Right lobe of liver (tissue), 6 donors: Measurements from ENCODE around the gene ENTHD1. TPM values are rescaled to one million over a fixed set of nuclear protein-coding genes. Genes with fewer than 3 reads are reported as not detected.
A peak's percentile ranks its signal among the peaks of the same experiment; 100 is the strongest.
"Not testable (repeated sequence)": the region's sequence is repeated elsewhere in the genome, so short reads cannot be mapped to it uniquely, and the experiment has no call there.

Experiments
- ATAC-seq, 4 donors: fragments of 200-7000 bp; cut with Tn5 transposase; one replicate each; pipeline ENCODE4 v1.9.1; 2020; ENCODE audit warnings: mild to moderate bottlenecking in 4 of 4, moderate library complexity in 4 of 4
- DNase-seq, 3 donors: peaks; one replicate each; pipeline ENCODE4 v3.0.0-alpha.2; 2020
- H3K27ac ChIP-seq, 3 donors: fragments of 200-600 bp; one replicate each; pipeline ENCODE4 v1.8.0; 2022
- H3K27me3 ChIP-seq, 2 donors: fragments of 200-600 bp; one replicate each; pipeline ENCODE4 v1.8.0; 2022
- H3K36me3 ChIP-seq, 4 donors: fragments of 200-600 bp; sonication (generic) in 1 of 4; one replicate each; pipeline versions ENCODE4 v1.5.1 to v1.8.0; 2017 to 2022; ENCODE audit warnings: control low read depth in 1 of 4
- H3K4me1 ChIP-seq, 4 donors: fragments of 200-600 bp; sonication (generic) in 1 of 4; one replicate each; pipeline versions ENCODE4 v1.5.1 to v1.8.0; 2017 to 2022; ENCODE audit warnings: control low read depth in 1 of 4
- H3K4me3 ChIP-seq, 3 donors: fragments of 200-600 bp; one replicate each; pipeline ENCODE4 v1.8.0; 2022
- H3K9me3 ChIP-seq, 4 donors: fragments of 200-600 bp; sonication (generic) in 1 of 4; one replicate each; pipeline versions ENCODE4 v1.5.1 to v1.8.0; 2017 to 2022; ENCODE audit warnings: control low read depth in 1 of 4
- CTCF ChIP-seq, 4 donors: fragments of 200-600 bp in 3 of 4; fragments of 450-650 bp in 1 of 4; IDR thresholded peaks; one replicate each; pipeline versions ENCODE4 v1.5.1 to v1.8.0; 2016 to 2022; ENCODE audit warnings: antibody characterized with exemption in 4 of 4, mild to moderate bottlenecking in 2 of 4
- POLR2A ChIP-seq: fragments of 450-650 bp; IDR thresholded peaks from one replicate; pipeline ENCODE4 v1.6.1; 2017; ENCODE audit warnings: antibody characterized with exemption, mild to moderate bottlenecking
- WGBS: methylation state at CpG from one replicate; pipeline ENCODE4 v1.1.6; 2018; ENCODE audit warnings: low coverage, low lambda C conversion rate; ENCODE audit not compliant: insufficient coverage; ENCODE audit errors: missing lambda C conversion rate; 5-methylcytosine and 5-hydroxymethylcytosine counted together
- intact Hi-C, 2 donors: fragments of 100-400 bp; cut with DNase I; formaldehyde crosslinking; loops; one replicate each; pipeline versions ENCODE4 v1.11.2 to v1.14.1; 2022
- total RNA-seq, 6 experiments: library from RNA; depleted of rRNA in 2 of 6; stranded (reverse); fragments of >200 nt in 2 of 6; fragmentation: NEBNext Ultra II Directional in 3 of 6; extraction: Animal tissue kit (Norgen Biotek cat#: 25700) in 3 of 6; gene quantifications; one replicate each; pipeline versions ENCODE4 v1.1.0 to v1.2.4, GENCODE V29; 2016 to 2023
- donor health status: DM: no; HTN: yes; CAD: no.
- donor health status: DM: no; HTN: no; CAD: no.
- donor health status: DM: no; HTN: no; CAD: no.
- donor health status: DM: no; HTN: yes; CAD: no.
- donor health status: DM: no; HTN: yes; CAD: no.

The ENTHD1 gene
- total RNA-seq, 6 experiments from 2014 or later: not detected

- ATAC-seq (no peak), DNase-seq (no peak)
- Histone ChIP-seq H3K36me3 (no peaks in the 10 kb centered on the region), H3K4me3 (no peak overlapping the region), H3K27ac (no peak overlapping the region), H3K9me3 (no peaks in the 10 kb centered on the region), H3K4me1 (no peaks in the 10 kb centered on the region), H3K27me3 (no peaks in the 10 kb centered on the region)
- intact Hi-C loops: no loop called here
- no peak for TF ChIP-seq POLR2A
- TF ChIP-seq CTCF (IDR thresholded peaks at IDR 0.05): no peak
- WGBS: 48% methylated on average over 4 of the region's 4 CpGs
Measured at GRCh38 chr22:39904862-39905261, 11.3 kb upstream of the ENTHD1 start.

- WGBS: 70% methylated on average over 10 of the region's 10 CpGs
- H3K27ac ChIP-seq, intact Hi-C loops, H3K4me1 ChIP-seq, ATAC-seq, DNase-seq, H3K36me3 ChIP-seq, H3K4me3 ChIP-seq, H3K27me3 ChIP-seq, H3K9me3 ChIP-seq: not testable (repeated sequence)
Measured at GRCh38 chr22:39904024-39904423, 10.5 kb upstream of the ENTHD1 start.

- ATAC-seq: no peak
- Histone ChIP-seq H3K4me3 (no peak overlapping the region), H3K9me3 (no peaks in the 10 kb centered on the region), H3K36me3 (no peaks in the 10 kb centered on the region), H3K27me3 (no peaks in the 10 kb centered on the region), H3K27ac (no peak overlapping the region), H3K4me1 (no peaks in the 10 kb centered on the region)
- intact Hi-C loops: no loop called here
- WGBS: 57% methylated on average over 8 of the region's 8 CpGs
- no peak for TF ChIP-seq CTCF (IDR thresholded peaks at IDR 0.05)
- no peak for TF ChIP-seq POLR2A
- DNase-seq: no peak
Measured at GRCh38 chr22:39901565-39902146, 8.1 kb upstream of the ENTHD1 start.

- no peak within 1 kb of the TSS for H3K4me3 ChIP-seq
- WGBS: 29% methylated on average over 4 of the region's 4 CpGs
- no peak for DNase-seq
Measured at GRCh38 chr22:39900306-39901227, 7.0 kb upstream of the ENTHD1 start, which contains the start of gene GRAP2. GRAP2 (plus strand) TSS chr22:39901084; CDS start chr22:39947107, 46,023 bp downstream.

More at GRCh38 chr22:39900306-39901227, 7.0 kb upstream of the ENTHD1 start, which contains the start of gene GRAP2:
- Histone ChIP-seq H3K9me3 (no peaks in the 10 kb centered on the region), H3K4me1 (no peaks in the 10 kb centered on the region), H3K27ac (no peak within 1 kb of the TSS), H3K27me3 (no peaks in the 10 kb centered on the region), H3K36me3 (no peaks in the 10 kb centered on the region)
- TF ChIP-seq POLR2A: no peak
- no peak for TF ChIP-seq CTCF (IDR thresholded peaks at IDR 0.05)
- peak; percentile 24 to 55 (median 46) for ATAC-seq
- intact Hi-C loops: no loop called here
